ENCODE data around the gene ACTR2. TPM values are rescaled to one million over a fixed set of nuclear protein-coding genes. Genes with fewer than 3 reads are reported as not detected.
A peak's percentile ranks its signal among the peaks of the same experiment; 100 is the strongest.
"Not testable (repeated sequence)": the region's sequence is repeated elsewhere in the genome, so short reads cannot be mapped to it uniquely, and the experiment has no call there.

The ACTR2 gene
- total RNA-seq, 1 donor from 2014 or later: 236 TPM

- H3K36me3 ChIP-seq: no peaks in the 10 kb centered on the region
- intact Hi-C loops (cut with DNase I): no loop called here
- H3K4me1 ChIP-seq: peaks cover 56% of the 10 kb centered on the region
- no peaks in the 10 kb centered on the region for H3K9me3 ChIP-seq
- no peak overlapping the region for H3K27ac ChIP-seq
- ATAC-seq (no peak), DNase-seq (no peak)
- H3K27me3 ChIP-seq: no peaks in the 10 kb centered on the region
- TF ChIP-seq, protein P1, sequence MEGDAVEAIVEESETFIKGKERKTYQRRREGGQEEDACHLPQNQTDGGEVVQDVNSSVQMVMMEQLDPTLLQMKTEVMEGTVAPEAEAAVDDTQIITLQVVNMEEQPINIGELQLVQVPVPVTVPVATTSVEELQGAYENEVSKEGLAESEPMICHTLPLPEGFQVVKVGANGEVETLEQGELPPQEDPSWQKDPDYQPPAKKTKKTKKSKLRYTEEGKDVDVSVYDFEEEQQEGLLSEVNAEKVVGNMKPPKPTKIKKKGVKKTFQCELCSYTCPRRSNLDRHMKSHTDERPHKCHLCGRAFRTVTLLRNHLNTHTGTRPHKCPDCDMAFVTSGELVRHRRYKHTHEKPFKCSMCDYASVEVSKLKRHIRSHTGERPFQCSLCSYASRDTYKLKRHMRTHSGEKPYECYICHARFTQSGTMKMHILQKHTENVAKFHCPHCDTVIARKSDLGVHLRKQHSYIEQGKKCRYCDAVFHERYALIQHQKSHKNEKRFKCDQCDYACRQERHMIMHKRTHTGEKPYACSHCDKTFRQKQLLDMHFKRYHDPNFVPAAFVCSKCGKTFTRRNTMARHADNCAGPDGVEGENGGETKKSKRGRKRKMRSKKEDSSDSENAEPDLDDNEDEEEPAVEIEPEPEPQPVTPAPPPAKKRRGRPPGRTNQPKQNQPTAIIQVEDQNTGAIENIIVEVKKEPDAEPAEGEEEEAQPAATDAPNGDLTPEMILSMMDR (IDR thresholded peaks at IDR 0.05): no peak
- no peak overlapping the region for H3K4me3 ChIP-seq
Observed at GRCh38 chr2:65231121-65231520, 3.5 kb downstream of the ACTR2 start.

DNA sequence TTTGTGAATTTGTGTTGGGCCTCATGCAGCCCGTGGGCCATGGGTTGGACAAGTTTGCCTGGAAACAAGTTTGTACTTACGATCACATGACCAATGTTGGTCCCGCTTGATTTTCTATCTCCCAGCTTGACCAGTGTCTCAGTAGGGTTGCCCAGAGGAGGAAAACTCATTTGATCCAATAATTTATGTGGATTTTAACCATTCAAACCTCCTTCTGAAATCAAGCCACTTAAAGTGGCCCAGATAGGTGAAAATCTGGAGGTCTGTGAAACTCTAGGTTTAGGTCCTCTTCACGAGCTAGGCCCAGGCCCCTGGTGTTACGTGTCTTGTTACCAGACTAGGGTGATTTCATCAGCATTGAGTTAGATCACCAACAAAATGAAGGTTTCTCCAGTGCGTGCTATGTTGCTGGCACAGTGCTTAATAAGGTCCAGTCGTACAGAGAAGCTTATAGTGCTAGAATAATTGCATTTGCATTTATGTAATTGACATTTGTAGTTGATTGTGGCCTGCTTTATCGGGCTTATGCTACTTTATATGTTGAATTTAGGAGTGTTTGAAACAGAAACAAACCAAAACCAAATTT, 4.4 kb downstream of the ACTR2 start:
- TF ChIP-seq, protein P1 (IDR thresholded peaks at IDR 0.05): no peak
- ATAC-seq (no peak), DNase-seq (no peak)
- Histone ChIP-seq H3K4me1 (peaks cover 48% of the 10 kb centered on the region), H3K4me3 (no peak overlapping the region), H3K36me3 (no peaks in the 10 kb centered on the region), H3K27me3 (no peaks in the 10 kb centered on the region), H3K9me3 (no peaks in the 10 kb centered on the region), H3K27ac (peak overlapping the region; percentile 14)
- intact Hi-C loops (cut with DNase I): no loop called here

DNA sequence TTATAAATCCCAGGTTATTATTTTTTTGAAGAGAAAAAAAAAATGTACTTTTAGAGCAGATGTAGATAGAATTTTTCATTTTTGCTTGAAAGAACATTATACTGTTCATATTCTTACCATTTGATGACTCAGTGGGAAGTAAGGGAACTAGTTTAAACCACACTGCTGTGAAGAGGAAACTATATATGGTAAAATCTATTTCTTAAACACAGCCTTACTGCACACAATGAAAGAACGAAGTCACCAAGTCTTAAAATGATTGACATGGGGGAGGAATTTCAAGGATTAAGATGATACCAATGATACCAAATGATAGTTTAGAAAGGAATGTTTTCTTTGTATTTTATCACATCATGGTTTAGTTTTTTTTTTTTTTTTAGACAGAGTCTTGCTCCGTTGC, 5.0 kb downstream of the ACTR2 start:
- intact Hi-C loops (cut with DNase I): no loop called here
- H3K4me1 ChIP-seq: peaks cover 52% of the 10 kb centered on the region
- no peaks in the 10 kb centered on the region for H3K27me3 ChIP-seq
- H3K36me3 ChIP-seq: no peaks in the 10 kb centered on the region
- ATAC-seq (peak; percentile 37), DNase-seq (no peak)
- TF ChIP-seq, protein P1 (IDR thresholded peaks at IDR 0.05): no peak
- H3K4me3 ChIP-seq: no peak overlapping the region
- H3K27ac ChIP-seq: no peak overlapping the region
- no peaks in the 10 kb centered on the region for H3K9me3 ChIP-seq

- peaks cover 8% of the 10 kb centered on the region for H3K4me1 ChIP-seq
- TF ChIP-seq, protein P1 (IDR thresholded peaks at IDR 0.05): no peak
- DNase-seq (no peak), ATAC-seq (no peak)
- peaks cover 38% of the 10 kb centered on the region for H3K36me3 ChIP-seq
- no peaks in the 10 kb centered on the region for H3K27me3 ChIP-seq
- intact Hi-C loops (cut with DNase I): no loop called here
- no peaks in the 10 kb centered on the region for H3K9me3 ChIP-seq
- H3K4me3 ChIP-seq: no peak overlapping the region
- no peak overlapping the region for H3K27ac ChIP-seq
Observed at GRCh38 chr2:65240657-65241056, 13.0 kb downstream of the ACTR2 start.

DNA sequence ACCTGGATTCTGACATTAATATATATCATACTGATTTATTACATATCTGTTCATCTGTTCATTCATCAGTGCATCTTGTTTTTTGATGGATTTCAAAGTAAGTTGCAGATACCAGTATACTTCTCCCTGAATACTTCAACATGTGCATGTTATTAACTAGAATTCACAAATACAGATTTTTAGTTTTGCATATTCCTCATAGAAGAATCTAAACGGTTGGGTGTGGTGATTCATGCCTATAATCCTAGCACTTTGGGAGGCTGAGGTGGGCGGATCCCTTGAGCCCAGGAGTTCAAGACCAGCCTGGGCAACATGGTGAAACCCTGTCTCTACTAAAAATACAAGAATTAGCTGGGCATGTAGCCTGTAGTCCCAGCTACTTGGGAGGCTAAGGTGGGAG, 16.8 kb downstream of the ACTR2 start:
- intact Hi-C loops (cut with DNase I); H3K4me3 ChIP-seq; H3K27me3 ChIP-seq; H3K9me3 ChIP-seq; ATAC-seq; DNase-seq; H3K27ac ChIP-seq; H3K4me1 ChIP-seq: not testable (repeated sequence)
- peaks cover 58% of the 10 kb centered on the region for H3K36me3 ChIP-seq

DNA sequence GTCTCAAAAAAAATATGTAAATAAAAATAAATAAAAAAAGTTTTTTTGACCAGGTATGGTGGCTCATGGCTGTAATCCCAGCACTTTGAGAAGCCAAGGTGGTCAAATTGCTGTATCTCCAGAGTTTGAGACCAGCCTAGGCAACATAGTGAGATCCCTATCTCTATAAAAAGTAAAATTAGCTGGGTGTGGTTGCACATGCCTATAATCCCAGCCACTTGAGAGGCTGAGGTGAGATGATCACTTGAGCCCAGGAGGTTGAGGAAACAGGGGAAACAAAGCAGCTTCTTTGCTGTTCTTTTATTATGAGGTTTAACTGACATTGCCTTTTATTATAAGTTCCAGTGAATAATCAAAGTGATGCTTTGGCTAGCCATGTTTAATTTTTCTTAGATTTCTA, 25.0 kb downstream of the ACTR2 start:
- no peak for DNase-seq
- intact Hi-C loops (cut with DNase I): no loop called here
- Histone ChIP-seq H3K4me3 (no peak overlapping the region), H3K27me3 (no peaks in the 10 kb centered on the region), H3K36me3 (peaks cover 59% of the 10 kb centered on the region), H3K4me1 (no peaks in the 10 kb centered on the region), H3K27ac (no peak overlapping the region), H3K9me3 (no peaks in the 10 kb centered on the region)
- TF ChIP-seq, protein P1 (IDR thresholded peaks at IDR 0.05): no peak
- ATAC-seq: no peak
